GM10248 (cell line): ENCODE data around the gene HOXB13.
A peak's percentile ranks its signal among the peaks of the same experiment; 100 is the strongest.

Experiments used
- CTCF ChIA-PET: fragments of 300-600 bp; sonication (Branson Sonifier 250); formaldehyde crosslinking; extraction: SDS; loops from one replicate; lab custom pipeline; 2021; ENCODE audit warnings: antibody characterized with exemption; lab: Yijun Ruan, JAX
- POLR2A ChIA-PET: fragments of 350-650 bp; sonication (Branson Sonifier 250); formaldehyde crosslinking; extraction: SDS; loops from one replicate; lab custom pipeline; 2020; ENCODE audit warnings: antibody characterized with exemption; lab: Yijun Ruan, JAX
- DNase-seq: peaks from one replicate; pipeline ENCODE4 v3.0.0; 2012; ENCODE audit errors: extremely low spot score
- TF ChIP-seq, protein P1 (sequence below): IDR thresholded peaks from 2 replicates; pipeline ENCODE4 v1.5.1; 2012; ENCODE audit warnings: mild to moderate bottlenecking, low read depth; ENCODE audit errors: extremely low read depth, missing control alignments, control extremely low read depth

The HOXB13 gene

DNA sequence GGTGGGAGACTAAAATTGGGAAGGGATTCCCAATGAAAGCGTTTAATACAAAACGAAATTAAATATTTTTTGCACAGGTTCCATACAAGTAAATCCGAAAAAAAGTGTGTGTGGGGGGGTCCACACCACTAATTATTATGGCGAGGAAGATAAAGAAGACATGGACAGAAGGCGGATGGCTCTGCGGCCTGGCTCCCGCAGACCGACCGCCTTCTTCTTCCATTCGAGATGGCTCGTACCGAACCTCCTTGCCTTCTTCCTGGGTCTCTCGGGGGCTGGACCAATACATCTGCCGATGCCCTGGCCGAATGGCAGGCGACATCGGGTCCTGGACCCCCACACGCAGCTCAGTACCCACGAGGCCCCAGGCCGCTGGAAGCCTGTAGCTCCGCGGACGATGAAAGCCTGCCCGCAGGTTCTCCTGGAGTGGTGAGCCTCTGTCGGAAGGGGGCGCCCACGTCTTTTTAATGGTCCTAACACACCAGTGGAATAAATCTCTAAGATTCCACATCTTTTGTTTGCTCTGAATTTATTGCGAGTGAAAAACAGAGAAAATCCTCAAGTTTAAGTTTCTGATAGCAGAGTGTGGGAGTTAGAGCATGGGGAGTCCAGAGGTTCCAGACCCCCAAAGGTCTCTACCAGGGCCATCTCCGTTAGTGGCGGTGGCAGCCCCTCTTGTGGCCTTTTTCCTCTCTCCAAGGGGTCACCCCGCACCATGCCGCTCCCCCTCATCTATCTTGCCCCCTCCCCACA is 4.1 kb downstream of the HOXB13 start:
- peak; percentile 71 for DNase-seq
- POLR2A ChIA-PET: no interaction called here
- TF ChIP-seq, protein P1, sequence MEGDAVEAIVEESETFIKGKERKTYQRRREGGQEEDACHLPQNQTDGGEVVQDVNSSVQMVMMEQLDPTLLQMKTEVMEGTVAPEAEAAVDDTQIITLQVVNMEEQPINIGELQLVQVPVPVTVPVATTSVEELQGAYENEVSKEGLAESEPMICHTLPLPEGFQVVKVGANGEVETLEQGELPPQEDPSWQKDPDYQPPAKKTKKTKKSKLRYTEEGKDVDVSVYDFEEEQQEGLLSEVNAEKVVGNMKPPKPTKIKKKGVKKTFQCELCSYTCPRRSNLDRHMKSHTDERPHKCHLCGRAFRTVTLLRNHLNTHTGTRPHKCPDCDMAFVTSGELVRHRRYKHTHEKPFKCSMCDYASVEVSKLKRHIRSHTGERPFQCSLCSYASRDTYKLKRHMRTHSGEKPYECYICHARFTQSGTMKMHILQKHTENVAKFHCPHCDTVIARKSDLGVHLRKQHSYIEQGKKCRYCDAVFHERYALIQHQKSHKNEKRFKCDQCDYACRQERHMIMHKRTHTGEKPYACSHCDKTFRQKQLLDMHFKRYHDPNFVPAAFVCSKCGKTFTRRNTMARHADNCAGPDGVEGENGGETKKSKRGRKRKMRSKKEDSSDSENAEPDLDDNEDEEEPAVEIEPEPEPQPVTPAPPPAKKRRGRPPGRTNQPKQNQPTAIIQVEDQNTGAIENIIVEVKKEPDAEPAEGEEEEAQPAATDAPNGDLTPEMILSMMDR: peak; percentile 82

DNA sequence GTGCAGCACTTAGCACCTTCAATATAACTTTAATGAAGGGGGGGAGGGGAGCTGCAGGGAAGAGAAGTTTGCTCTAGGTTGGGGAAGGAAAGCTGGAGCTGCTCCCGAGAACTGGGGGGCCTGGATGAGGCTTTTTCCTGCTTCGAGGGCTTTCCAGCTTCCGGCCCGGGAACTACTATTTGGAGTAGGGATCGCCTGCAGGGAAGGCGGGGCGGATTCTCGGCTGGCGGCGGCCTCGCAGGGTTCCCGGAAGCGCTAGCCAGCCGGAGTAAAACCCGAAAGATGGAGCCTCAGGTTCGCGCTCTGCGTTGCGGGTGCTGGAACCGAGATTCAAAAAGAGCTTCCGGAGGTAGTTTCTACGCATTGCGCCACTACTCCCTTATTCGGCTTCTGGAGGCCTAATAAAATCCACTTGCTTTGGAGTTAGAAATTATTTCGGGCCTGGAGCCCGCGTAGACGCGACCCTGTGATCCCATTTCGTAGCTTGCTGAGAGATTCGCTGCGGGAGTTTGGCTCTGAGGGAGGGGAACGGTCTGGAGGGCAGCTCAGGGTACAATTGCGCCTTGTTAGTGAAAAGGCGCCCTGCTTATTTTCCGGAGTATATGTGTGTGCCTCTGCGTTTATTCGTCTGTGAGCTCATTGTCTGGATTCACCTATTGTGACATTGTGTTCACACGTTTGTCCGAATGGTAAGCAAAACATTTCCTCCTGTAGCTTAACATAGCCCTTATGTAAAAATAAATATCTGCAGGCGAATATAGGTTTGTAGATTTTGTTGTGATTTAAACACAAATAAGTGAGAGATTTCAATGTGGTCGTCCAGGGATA is 4.9 kb downstream of the HOXB13 start:
- DNase-seq: no peak
- TF ChIP-seq, protein P1: no peak
- ChIA-PET POLR2A (no interaction called here), CTCF (interaction anchor here (0.6 to 15.4 kb wide), 40 partner anchors 9 to 832 kb away, joined by 3 to 166 read pairs (median 5); partner anchors contain the start of gene ATP5MC1)

More for the DNA sequence above, 4.1 kb downstream of the HOXB13 start:
- CTCF ChIA-PET: interaction anchor here (0.6 to 15.4 kb wide), 48 partner anchors 8 to 831 kb away, joined by 3 to 166 read pairs (median 4); partner anchors contain the start of genes ATP5MC1 and HOXB9

DNA sequence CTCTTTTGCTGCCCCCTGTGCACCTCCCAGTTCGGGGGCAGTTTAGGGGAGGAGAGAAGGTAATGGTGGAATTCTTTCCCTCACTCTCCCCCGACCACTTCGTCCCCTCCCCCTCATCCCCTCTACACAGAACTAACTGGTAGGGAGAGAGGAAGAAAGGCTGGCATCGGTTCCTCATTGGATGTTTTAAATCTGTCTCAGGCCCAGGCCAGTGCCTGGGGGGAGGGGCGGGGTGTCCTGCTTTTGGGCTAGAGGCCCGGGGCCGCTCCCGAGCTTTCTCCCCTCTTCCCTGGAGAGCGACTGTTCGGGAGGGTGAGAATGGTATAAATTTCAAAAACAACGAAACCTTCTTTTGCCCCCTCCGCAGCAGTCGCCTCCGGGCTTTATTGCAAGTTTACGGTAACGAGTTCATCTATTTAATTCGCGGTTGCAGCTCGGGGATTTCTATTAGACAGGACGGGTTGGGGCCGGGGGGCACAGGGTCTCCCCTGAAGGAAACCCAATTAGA is 5.6 kb downstream of the HOXB13 start, which contains the start of gene PRAC2:
TSS of gene PRAC2 (plus strand) at position 271 of the 508 bp plus-strand sequence. CDS start 1,226 bp downstream, outside the sequence.
- ChIA-PET POLR2A (no interaction called here), CTCF (interaction anchor here (1.0 to 15.4 kb wide), 19 partner anchors 12 to 833 kb away, joined by 3 to 166 read pairs (median 11); no protein-coding TSS in a partner anchor)
- TF ChIP-seq, protein P1: no peak
- DNase-seq: no peak

DNA sequence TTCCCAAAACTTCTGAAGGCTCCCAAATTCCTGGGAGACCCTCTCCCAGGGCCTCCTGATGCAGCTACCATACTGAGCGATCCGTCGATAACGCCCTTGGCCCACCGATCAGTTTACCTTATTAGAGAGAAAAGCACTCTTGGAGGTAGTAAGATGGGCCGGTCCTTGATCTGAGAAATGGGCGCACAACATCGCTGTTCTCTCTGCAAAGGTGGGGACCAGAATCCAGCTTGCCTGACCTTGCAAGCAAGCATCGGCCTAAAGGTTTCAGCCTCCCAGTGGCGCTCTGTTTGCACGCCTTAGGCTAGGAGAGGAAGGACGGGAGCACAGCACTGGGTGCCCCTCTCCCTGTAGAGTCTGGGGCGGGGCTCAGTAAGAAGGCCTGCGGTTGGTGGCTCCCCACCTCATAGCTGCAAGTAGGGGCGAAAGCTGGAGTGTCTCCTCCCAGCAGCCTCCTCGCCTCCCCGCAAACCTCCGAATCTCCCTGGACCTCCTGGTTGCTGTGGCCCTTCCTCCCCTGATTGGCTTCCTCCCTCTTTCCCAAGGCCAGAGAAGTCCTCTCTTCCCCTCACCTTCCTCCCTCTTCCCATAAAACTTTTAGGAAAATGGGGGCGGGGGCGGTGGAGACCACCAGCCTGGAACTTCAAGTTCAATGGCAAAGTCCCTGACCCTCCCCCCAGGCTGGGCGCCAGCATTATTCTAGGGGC is 6.2 kb downstream of the HOXB13 start, which contains the start of gene PRAC1:
TSS of gene PRAC1 (minus strand) at position 318 of the 707 bp plus-strand sequence. CDS start at position 192, 126 bp downstream.
- ChIA-PET POLR2A (no interaction called here), CTCF (interaction anchor here (1.0 to 15.4 kb wide), 4 partner anchors 62 to 311 kb away, joined by 3 to 166 read pairs (median 12); no protein-coding TSS in a partner anchor)
- no peak for DNase-seq
- TF ChIP-seq, protein P1: no peak

DNA sequence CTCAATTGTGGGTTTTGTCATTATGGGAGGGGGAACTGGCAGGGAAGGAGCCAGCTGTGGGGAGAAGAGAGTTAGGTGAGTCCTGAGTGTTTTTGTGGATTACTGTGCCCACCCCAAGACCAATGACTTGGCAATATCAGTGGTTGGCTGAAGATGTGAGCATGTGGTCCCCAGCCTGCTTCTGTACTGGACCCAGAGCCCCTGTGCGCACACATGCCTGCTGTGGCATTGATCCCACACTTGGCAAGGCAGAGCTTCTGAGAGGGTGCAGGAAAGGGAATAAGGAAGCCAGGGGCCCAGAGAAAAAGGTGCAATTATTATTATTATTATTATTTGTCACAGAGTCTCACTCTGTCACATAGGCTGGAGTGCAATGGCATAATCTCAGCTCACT is 7.5 kb downstream of the HOXB13 start:
- ChIA-PET CTCF (interaction anchor here (0.8 to 15.4 kb wide), 3 partner anchors 68 to 310 kb away, joined by 3 to 166 read pairs (median 3); no protein-coding TSS in a partner anchor), POLR2A (no interaction called here)
- DNase-seq: no peak
- TF ChIP-seq, protein P1: no peak
